ENCODE results near the gene RRAS2.

Gene RRAS2

DNA sequence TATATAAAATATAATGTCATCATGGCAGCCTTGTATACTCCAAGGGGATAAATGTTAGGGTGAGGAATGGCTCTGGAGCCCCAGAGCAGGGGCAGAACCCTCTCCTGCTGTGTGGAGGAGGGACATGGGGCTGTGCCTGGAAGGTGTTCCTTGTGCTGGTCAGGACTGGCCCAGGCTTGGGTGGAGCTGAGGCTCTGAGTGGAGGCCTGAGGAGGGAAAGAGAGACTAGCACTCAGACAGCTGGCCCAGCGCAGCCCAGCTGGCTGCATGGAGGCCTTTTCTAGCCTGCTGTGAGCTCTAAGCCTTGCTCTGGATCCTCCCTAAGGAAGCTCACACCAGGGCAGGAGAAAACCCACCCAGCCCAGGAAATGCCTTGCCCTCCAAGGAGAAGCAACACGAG, 113.5 kb downstream of the RRAS2 start:
- no peaks in the 10 kb centered on the region for H3K9me3 ChIP-seq (ENCODE audit: control insufficient read depth, insufficient read depth, low read depth, low read length)
- H3K36me3 ChIP-seq (ENCODE audit: control insufficient read depth in 2 of 2, insufficient read depth in 1 of 2, low read length in 2 of 2): no peaks in the 10 kb centered on the region
- no peaks in the 10 kb centered on the region for H3K4me1 ChIP-seq (ENCODE audit: control insufficient read depth, insufficient read depth, low read length)
- CTCF ChIA-PET: no interaction called here
- POLR2A ChIA-PET: no interaction called here
- TF ChIP-seq ZNF10 (tag by site-specific recombination; IDR thresholded peaks at IDR 0.05) (no peak), ZNF658 (tag by site-specific recombination; IDR thresholded peaks at IDR 0.05) (no peak), ZFP41 (tag by site-specific recombination; IDR thresholded peaks at IDR 0.05; ENCODE audit: borderline replicate concordance) (no peak), ZBTB6 (tag by site-specific recombination; IDR thresholded peaks at IDR 0.05) (no peak), RBAK (tag by site-specific recombination; IDR thresholded peaks at IDR 0.05) (no peak), GLI4 (tag by site-specific recombination; IDR thresholded peaks at IDR 0.05) (no peak), ZNF302 (tag by site-specific recombination; IDR thresholded peaks at IDR 0.05; ENCODE audit: low read depth) (no peak), ZNF366 (tag by site-specific recombination; conservative IDR thresholded peaks at IDR 0.05) (no peak), TSHZ1 (tag by site-specific recombination; IDR thresholded peaks at IDR 0.05; ENCODE audit: borderline replicate concordance) (no peak), BCL11B (tag by site-specific recombination; IDR thresholded peaks at IDR 0.05; ENCODE audit: low read depth) (no peak), MEIS1 (CRISPR knock-in tag; IDR thresholded peaks at IDR 0.05; ENCODE audit: borderline replicate concordance) (no peak), KLF9 (tag by site-specific recombination; IDR thresholded peaks at IDR 0.05; ENCODE audit: low read depth) (no peak), ZNF677 (tag by site-specific recombination; IDR thresholded peaks at IDR 0.05) (no peak), ZBTB8A (tag by site-specific recombination; IDR thresholded peaks at IDR 0.05) (no peak)
- TF ChIP-seq, protein P1, sequence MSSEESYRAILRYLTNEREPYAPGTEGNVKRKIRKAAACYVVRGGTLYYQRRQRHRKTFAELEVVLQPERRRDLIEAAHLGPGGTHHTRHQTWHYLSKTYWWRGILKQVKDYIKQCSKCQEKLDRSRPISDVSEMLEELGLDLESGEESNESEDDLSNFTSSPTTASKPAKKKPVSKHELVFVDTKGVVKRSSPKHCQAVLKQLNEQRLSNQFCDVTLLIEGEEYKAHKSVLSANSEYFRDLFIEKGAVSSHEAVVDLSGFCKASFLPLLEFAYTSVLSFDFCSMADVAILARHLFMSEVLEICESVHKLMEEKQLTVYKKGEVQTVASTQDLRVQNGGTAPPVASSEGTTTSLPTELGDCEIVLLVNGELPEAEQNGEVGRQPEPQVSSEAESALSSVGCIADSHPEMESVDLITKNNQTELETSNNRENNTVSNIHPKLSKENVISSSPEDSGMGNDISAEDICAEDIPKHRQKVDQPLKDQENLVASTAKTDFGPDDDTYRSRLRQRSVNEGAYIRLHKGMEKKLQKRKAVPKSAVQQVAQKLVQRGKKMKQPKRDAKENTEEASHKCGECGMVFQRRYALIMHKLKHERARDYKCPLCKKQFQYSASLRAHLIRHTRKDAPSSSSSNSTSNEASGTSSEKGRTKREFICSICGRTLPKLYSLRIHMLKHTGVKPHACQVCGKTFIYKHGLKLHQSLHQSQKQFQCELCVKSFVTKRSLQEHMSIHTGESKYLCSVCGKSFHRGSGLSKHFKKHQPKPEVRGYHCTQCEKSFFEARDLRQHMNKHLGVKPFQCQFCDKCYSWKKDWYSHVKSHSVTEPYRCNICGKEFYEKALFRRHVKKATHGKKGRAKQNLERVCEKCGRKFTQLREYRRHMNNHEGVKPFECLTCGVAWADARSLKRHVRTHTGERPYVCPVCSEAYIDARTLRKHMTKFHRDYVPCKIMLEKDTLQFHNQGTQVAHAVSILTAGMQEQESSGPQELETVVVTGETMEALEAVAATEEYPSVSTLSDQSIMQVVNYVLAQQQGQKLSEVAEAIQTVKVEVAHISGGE (tag by site-specific recombination; conservative IDR thresholded peaks at IDR 0.05; ENCODE audit: low read depth): no peak
- TF ChIP-seq, protein P2, sequence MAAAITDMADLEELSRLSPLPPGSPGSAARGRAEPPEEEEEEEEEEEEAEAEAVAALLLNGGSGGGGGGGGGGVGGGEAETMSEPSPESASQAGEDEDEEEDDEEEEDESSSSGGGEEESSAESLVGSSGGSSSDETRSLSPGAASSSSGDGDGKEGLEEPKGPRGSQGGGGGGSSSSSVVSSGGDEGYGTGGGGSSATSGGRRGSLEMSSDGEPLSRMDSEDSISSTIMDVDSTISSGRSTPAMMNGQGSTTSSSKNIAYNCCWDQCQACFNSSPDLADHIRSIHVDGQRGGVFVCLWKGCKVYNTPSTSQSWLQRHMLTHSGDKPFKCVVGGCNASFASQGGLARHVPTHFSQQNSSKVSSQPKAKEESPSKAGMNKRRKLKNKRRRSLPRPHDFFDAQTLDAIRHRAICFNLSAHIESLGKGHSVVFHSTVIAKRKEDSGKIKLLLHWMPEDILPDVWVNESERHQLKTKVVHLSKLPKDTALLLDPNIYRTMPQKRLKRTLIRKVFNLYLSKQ (tag by site-specific recombination; IDR thresholded peaks at IDR 0.05; ENCODE audit: borderline replicate concordance): no peak
- H3K27ac ChIP-seq (ENCODE audit: extremely low read depth, low read depth, low read length): no peak overlapping the region
- no peak overlapping the region for H3K4me3 ChIP-seq (ENCODE audit: low read depth, low read length)

- TF ChIP-seq KLF17 (tag by site-specific recombination; IDR thresholded peaks at IDR 0.05) (no peak), ZBTB21 (tag by site-specific recombination; IDR thresholded peaks at IDR 0.05) (no peak)
- Histone ChIP-seq H3K4me3 (ENCODE audit: low read depth, low read length) (no peak overlapping the region), H3K4me1 (ENCODE audit: control insufficient read depth, insufficient read depth, low read length) (no peaks in the 10 kb centered on the region), H3K27ac (ENCODE audit: extremely low read depth, low read depth, low read length) (no peak overlapping the region), H3K36me3 (ENCODE audit: control insufficient read depth in 2 of 2, insufficient read depth in 1 of 2, low read length in 2 of 2) (no peaks in the 10 kb centered on the region), H3K9me3 (ENCODE audit: control insufficient read depth, insufficient read depth, low read depth, low read length) (no peaks in the 10 kb centered on the region)
- CTCF ChIA-PET: interaction anchor here (0.6 to 0.8 kb wide), 2 partner anchors 289 to 907 kb away, joined by 4 read pairs; no protein-coding TSS in a partner anchor
- POLR2A ChIA-PET: no interaction called here
Observed at GRCh38 chr11:14244926-14245325, 114.1 kb downstream of the RRAS2 start.
